Measurements from ENCODE around the gene ZNF618.

DNA sequence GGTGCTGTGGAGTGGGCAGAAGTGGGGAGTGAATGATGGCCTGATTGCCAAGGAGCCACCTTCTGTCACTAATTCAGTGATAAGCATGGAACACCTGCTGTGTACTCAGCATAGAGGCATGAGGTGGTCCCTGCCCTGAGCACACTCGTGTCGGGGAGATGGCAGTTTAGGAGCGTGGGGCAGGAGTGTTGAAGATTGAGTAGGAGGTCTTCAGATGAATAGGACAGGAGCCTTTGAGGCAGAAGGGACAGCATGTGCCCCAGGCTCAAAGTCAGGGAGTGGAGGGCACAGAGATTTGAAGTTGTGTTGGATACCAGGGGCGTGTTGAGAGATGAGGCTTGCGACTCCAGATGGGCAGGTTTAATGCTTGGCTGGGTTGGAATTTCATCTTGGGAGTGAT lies 55.0 kb downstream of the ZNF618 start:
- TF ChIP-seq CTCF (IDR thresholded peaks at IDR 0.05; ENCODE audit: low read depth, low read length, poor library complexity, severe bottlenecking) (no peak), EZH2phosphoT487 (IDR thresholded peaks at IDR 0.05; ENCODE audit: borderline replicate concordance, low read length) (no peak)
